WTC11 (cell line): Measurements from ENCODE around the gene MAGEB6. TPM values are rescaled to one million over a fixed set of nuclear protein-coding genes. Genes with fewer than 3 reads are reported as not detected.

Source experiments
- ATAC-seq: fragments of 200-7000 bp; cut with Tn5 transposase; 2 replicates; pipeline ENCODE4 v1.10.0; 2021; ENCODE audit warnings: mild to moderate bottlenecking, moderate library complexity
- CTCF ChIA-PET: fragments of 300-600 bp; sonication (Branson Sonifier 250); formaldehyde crosslinking; loops from one replicate; lab custom pipeline; 2021; ENCODE audit warnings: antibody characterized with exemption; lab: Charles Lee
- POLR2A ChIA-PET: fragments of 350-600 bp; sonication (Branson Sonifier 250); formaldehyde crosslinking; loops from one replicate; lab custom pipeline; 2021; ENCODE audit warnings: antibody characterized with exemption; lab: Charles Lee
- DNase-seq: peaks from one replicate; pipeline ENCODE4 v3.0.0; 2021; ENCODE audit warnings: low spot score
- H3K27ac Mint-ChIP-seq: 2 replicates; pipeline ENCODE4 v1.8.0; 2021; ENCODE audit warnings: mixed read lengths
- H3K27me3 Mint-ChIP-seq: 2 replicates; pipeline ENCODE4 v1.8.0; 2021; ENCODE audit warnings: low read depth, mild to moderate bottlenecking, moderate library complexity, mixed read lengths
- H3K36me3 Mint-ChIP-seq: 2 replicates; pipeline ENCODE4 v1.8.0; 2021; ENCODE audit warnings: mixed read lengths
- H3K4me1 Mint-ChIP-seq: 2 replicates; pipeline ENCODE4 v1.8.0; 2022; ENCODE audit warnings: mixed read lengths
- H3K4me3 Mint-ChIP-seq: 2 replicates; pipeline ENCODE4 v1.8.0; 2021; ENCODE audit warnings: mild to moderate bottlenecking, moderate library complexity, mixed read lengths
- H3K9me3 Mint-ChIP-seq: 2 replicates; pipeline ENCODE4 v1.8.0; 2021; ENCODE audit warnings: mixed read lengths
- ELF4 ChIP-seq: sonication (generic); formaldehyde crosslinking; IDR thresholded peaks from 2 replicates; pipeline ENCODE4 v1.8.1; 2022; ENCODE audit warnings: low read depth, mild to moderate bottlenecking, moderate library complexity, missing genetic modification reagents
- GABPB1 ChIP-seq: sonication (generic); formaldehyde crosslinking; IDR thresholded peaks from 2 replicates; pipeline ENCODE4 v1.8.1; 2023; ENCODE audit warnings: mild to moderate bottlenecking, missing genetic modification reagents
- IRF2 ChIP-seq: sonication (generic); formaldehyde crosslinking; IDR thresholded peaks from 2 replicates; pipeline ENCODE4 v1.8.0; 2022; ENCODE audit warnings: low read depth, missing genetic modification reagents, borderline replicate concordance
- JUN ChIP-seq: sonication (generic); formaldehyde crosslinking; IDR thresholded peaks from 2 replicates; pipeline ENCODE4 v1.8.0; 2023; ENCODE audit warnings: mild to moderate bottlenecking, missing genetic modification reagents
- KAT7 ChIP-seq: sonication (generic); formaldehyde crosslinking; IDR thresholded peaks from 2 replicates; pipeline ENCODE4 v1.8.1; 2023; ENCODE audit warnings: missing genetic modification reagents, mild to moderate bottlenecking, borderline replicate concordance
- MXD4 ChIP-seq: fragments of 250-450 bp; sonication (Bioruptor Pico); IDR thresholded peaks from 2 replicates; pipeline ENCODE4 v1.8.0; 2021; ENCODE audit warnings: mild to moderate bottlenecking, moderate library complexity, borderline replicate concordance
- MYBL2 ChIP-seq: sonication (generic); formaldehyde crosslinking; IDR thresholded peaks from 2 replicates; pipeline ENCODE4 v1.8.1; 2023; ENCODE audit warnings: mild to moderate bottlenecking, moderate library complexity, missing genetic modification reagents
- NFATC4 ChIP-seq: fragments of 250-450 bp; sonication (Bioruptor Pico); IDR thresholded peaks from 2 replicates; pipeline ENCODE4 v1.9.0; 2021; ENCODE audit warnings: mild to moderate bottlenecking
- TCF7 ChIP-seq: sonication (generic); formaldehyde crosslinking; IDR thresholded peaks from 2 replicates; pipeline ENCODE4 v1.8.0; 2022; ENCODE audit warnings: mild to moderate bottlenecking, low read depth, missing genetic modification reagents, moderate library complexity
- ZNF219 ChIP-seq: sonication (generic); formaldehyde crosslinking; IDR thresholded peaks from 2 replicates; pipeline ENCODE4 v1.8.0; 2023; ENCODE audit warnings: missing genetic modification reagents, mild to moderate bottlenecking, borderline replicate concordance
- ZNF232 ChIP-seq: sonication (generic); formaldehyde crosslinking; IDR thresholded peaks from 2 replicates; pipeline ENCODE4 v1.8.0; 2022; ENCODE audit warnings: mild to moderate bottlenecking, missing genetic modification reagents
- ZNF423 ChIP-seq: fragments of 250-450 bp; sonication (Bioruptor Pico); IDR thresholded peaks from 2 replicates; pipeline ENCODE4 v2.1.2; 2022; ENCODE audit warnings: mild to moderate bottlenecking, moderate library complexity
- total RNA-seq: library from RNA; stranded (reverse); gene quantifications from 3 replicates; pipeline ENCODE4 v1.2.3, GENCODE V29; 2021
- TF ChIP-seq, protein P1 (sequence below): fragments of 250-450 bp; sonication (Bioruptor Pico); IDR thresholded peaks from 2 replicates; pipeline ENCODE4 v1.9.0; 2021; ENCODE audit warnings: mild to moderate bottlenecking, borderline replicate concordance
- TF ChIP-seq, protein P2 (sequence below): sonication (generic); formaldehyde crosslinking; conservative IDR thresholded peaks from 2 replicates; pipeline ENCODE4 v1.8.1; 2023; ENCODE audit warnings: mild to moderate bottlenecking, low read depth, missing genetic modification reagents, moderate library complexity
- TF ChIP-seq, protein P3 (sequence below): fragments of 250-450 bp; sonication (Bioruptor Pico); conservative IDR thresholded peaks from 2 replicates; pipeline ENCODE4 v1.9.0; 2021; ENCODE audit warnings: mild to moderate bottlenecking

Gene MAGEB6
- total RNA-seq, 1 experiment from 2014 or later: not detected

DNA sequence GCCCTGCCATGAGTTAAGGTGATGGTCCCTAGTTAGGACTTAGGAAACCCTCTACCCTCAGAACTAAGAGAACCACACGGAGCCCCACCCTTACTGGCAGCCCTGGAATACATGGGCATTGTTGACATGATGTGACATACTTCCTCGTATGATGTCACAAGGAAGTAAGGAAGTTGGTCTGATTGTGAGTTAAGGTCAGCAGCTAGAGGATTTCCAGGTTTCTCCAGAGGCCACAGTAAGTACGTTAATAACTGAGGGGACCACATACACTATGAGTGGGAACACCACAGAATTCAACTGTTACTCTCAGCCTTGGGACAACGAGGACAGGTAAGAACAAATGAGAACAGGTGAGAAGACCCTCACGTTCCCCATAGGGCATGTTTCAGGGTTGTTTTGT, 23.6 kb downstream of the MAGEB6 start, which contains the start of gene MAGEB5:
TSS of gene MAGEB5 (plus strand) at position 301 of the 400 bp plus-strand sequence. CDS start 1,133 bp downstream, outside the sequence.
- H3K4me1 Mint-ChIP-seq: no peaks in the 10 kb centered on the region
- DNase-seq (no peak), ATAC-seq (no peak)
- H3K9me3 Mint-ChIP-seq: no peaks in the 10 kb centered on the region
- H3K36me3 Mint-ChIP-seq: no peaks in the 10 kb centered on the region
- POLR2A ChIA-PET: no interaction called here
- no peak within 1 kb of the TSS for H3K4me3 Mint-ChIP-seq
- no peak within 1 kb of the TSS for H3K27ac Mint-ChIP-seq
- no peak for TF ChIP-seq GABPB1 (CRISPR knock-in tag)
- TF ChIP-seq MYBL2 (CRISPR knock-in tag): no peak
- no peak for TF ChIP-seq KAT7
- no peak for TF ChIP-seq JUN (CRISPR knock-in tag)
- TF ChIP-seq IRF2: no peak
- CTCF ChIA-PET: no interaction called here
- no peaks in the 10 kb centered on the region for H3K27me3 Mint-ChIP-seq

DNA sequence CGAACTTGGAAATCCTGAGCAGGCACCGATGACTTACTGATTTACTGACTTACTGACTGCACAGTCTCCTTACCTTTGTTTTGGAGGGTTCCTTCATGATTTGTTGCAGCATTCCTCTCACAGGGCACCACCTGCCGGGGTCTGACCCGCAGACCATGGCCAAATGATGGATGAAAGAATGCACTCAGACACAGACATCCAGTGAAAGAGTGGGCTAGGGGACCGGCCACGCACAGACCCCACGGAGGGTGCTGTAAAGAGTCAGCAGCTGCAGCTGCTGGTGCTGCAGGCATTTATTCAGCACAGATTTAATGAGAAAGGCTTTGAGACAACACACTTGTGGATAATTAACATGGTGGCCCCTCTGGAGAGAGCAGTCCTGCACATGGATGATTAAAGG, 27.1 kb downstream of the MAGEB6 start:
- no peak overlapping the region for H3K27ac Mint-ChIP-seq
- TF ChIP-seq, protein P1, sequence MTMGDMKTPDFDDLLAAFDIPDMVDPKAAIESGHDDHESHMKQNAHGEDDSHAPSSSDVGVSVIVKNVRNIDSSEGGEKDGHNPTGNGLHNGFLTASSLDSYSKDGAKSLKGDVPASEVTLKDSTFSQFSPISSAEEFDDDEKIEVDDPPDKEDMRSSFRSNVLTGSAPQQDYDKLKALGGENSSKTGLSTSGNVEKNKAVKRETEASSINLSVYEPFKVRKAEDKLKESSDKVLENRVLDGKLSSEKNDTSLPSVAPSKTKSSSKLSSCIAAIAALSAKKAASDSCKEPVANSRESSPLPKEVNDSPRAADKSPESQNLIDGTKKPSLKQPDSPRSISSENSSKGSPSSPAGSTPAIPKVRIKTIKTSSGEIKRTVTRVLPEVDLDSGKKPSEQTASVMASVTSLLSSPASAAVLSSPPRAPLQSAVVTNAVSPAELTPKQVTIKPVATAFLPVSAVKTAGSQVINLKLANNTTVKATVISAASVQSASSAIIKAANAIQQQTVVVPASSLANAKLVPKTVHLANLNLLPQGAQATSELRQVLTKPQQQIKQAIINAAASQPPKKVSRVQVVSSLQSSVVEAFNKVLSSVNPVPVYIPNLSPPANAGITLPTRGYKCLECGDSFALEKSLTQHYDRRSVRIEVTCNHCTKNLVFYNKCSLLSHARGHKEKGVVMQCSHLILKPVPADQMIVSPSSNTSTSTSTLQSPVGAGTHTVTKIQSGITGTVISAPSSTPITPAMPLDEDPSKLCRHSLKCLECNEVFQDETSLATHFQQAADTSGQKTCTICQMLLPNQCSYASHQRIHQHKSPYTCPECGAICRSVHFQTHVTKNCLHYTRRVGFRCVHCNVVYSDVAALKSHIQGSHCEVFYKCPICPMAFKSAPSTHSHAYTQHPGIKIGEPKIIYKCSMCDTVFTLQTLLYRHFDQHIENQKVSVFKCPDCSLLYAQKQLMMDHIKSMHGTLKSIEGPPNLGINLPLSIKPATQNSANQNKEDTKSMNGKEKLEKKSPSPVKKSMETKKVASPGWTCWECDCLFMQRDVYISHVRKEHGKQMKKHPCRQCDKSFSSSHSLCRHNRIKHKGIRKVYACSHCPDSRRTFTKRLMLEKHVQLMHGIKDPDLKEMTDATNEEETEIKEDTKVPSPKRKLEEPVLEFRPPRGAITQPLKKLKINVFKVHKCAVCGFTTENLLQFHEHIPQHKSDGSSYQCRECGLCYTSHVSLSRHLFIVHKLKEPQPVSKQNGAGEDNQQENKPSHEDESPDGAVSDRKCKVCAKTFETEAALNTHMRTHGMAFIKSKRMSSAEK (CRISPR knock-in tag): no peak
- TF ChIP-seq, protein P2, sequence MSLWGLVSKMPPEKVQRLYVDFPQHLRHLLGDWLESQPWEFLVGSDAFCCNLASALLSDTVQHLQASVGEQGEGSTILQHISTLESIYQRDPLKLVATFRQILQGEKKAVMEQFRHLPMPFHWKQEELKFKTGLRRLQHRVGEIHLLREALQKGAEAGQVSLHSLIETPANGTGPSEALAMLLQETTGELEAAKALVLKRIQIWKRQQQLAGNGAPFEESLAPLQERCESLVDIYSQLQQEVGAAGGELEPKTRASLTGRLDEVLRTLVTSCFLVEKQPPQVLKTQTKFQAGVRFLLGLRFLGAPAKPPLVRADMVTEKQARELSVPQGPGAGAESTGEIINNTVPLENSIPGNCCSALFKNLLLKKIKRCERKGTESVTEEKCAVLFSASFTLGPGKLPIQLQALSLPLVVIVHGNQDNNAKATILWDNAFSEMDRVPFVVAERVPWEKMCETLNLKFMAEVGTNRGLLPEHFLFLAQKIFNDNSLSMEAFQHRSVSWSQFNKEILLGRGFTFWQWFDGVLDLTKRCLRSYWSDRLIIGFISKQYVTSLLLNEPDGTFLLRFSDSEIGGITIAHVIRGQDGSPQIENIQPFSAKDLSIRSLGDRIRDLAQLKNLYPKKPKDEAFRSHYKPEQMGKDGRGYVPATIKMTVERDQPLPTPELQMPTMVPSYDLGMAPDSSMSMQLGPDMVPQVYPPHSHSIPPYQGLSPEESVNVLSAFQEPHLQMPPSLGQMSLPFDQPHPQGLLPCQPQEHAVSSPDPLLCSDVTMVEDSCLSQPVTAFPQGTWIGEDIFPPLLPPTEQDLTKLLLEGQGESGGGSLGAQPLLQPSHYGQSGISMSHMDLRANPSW (CRISPR knock-in tag): no peak
- TF ChIP-seq NFATC4 (CRISPR knock-in tag): no peak
- TF ChIP-seq MXD4 (CRISPR knock-in tag): no peak
- no peak for TF ChIP-seq ELF4
- TF ChIP-seq TCF7 (CRISPR knock-in tag): no peak
- no peak for TF ChIP-seq ZNF232 (CRISPR knock-in tag)
- no peak for TF ChIP-seq ZNF423 (CRISPR knock-in tag)
- TF ChIP-seq, protein P3, sequence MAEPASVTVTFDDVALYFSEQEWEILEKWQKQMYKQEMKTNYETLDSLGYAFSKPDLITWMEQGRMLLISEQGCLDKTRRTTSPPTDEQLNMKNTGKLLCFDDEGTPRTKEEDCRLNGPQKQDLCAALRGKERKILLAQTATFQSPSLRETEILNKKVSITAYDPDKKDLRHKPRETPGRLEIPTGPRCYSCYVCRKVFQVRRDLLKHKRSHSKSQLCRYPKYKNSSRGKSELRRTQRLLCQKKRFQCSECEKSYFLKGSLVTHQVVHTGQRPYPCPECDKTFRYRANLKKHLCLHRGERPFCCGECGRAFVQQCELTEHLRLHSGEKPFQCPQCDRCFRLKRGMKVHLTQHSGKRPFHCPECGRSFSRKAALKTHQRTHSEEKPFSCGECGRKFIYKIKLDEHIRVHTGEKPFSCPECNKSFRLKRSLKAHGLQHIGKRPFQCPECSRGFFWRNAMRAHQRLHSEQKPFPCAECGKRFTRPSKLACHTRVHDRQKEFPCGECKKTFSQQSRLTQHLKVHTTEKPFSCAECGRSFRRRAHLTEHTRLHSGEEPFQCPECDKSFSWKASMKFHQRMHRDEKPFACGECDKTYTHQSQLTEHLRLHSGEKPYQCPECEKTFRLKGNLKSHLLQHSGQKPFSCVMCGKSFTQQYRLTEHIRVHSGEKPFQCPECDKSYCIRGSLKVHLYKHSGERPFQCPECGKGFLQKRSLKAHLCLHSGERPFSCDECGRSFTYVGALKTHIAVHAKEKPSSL: no peak
- TF ChIP-seq, all 79 proteins: peak for 0
- Mint-ChIP-seq H3K4me3 (no peak overlapping the region), H3K9me3 (peaks cover 4% of the 10 kb centered on the region; the same call in 1 of the 2 replicates), H3K27me3 (no peaks in the 10 kb centered on the region), H3K4me1 (no peaks in the 10 kb centered on the region), H3K36me3 (no peaks in the 10 kb centered on the region)
- no peak for ATAC-seq
- CTCF ChIA-PET: no interaction called here
- POLR2A ChIA-PET: no interaction called here
- DNase-seq: no peak

DNA sequence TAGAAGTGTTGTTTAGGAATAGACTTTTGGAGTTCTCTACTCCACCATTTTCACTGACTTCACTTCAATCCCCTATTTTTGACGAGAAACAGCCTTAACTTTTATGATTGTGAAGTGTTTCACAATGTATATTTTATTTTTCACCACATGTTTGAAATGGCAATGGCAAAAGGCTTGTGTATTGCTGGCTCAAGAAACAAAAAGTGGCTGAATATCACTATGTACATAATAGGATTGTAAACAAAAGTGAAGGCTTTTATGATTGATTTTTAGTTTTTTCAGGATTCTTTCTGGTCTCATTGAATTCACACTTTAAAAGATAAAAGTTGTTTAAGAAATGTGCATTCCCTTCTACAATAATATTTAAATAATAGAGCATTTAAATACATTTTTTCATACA, 41.9 kb downstream of the MAGEB6 start:
- CTCF ChIA-PET: no interaction called here
- H3K9me3 Mint-ChIP-seq: peaks cover 44% of the 10 kb centered on the region
- H3K36me3 Mint-ChIP-seq: peaks cover 31% of the 10 kb centered on the region
- POLR2A ChIA-PET: no interaction called here
- TF ChIP-seq ZNF219: no peak
- H3K27me3 Mint-ChIP-seq: no peaks in the 10 kb centered on the region
- no peak overlapping the region for H3K4me3 Mint-ChIP-seq
- DNase-seq (no peak), ATAC-seq (no peak)
- H3K4me1 Mint-ChIP-seq: no peaks in the 10 kb centered on the region
- H3K27ac Mint-ChIP-seq: no peak overlapping the region

Other genes starting within 250 kb of the MAGEB6 start
- not detected in 3 replicates for gene MAGEB18, start 54.1 kb upstream of the MAGEB6 start, total RNA-seq
- gene MAGEB6B, start 31.8 kb upstream of the MAGEB6 start, total RNA-seq: not detected in 3 replicates
- not detected in 3 replicates for gene MAGEB5, start 23.7 kb downstream of the MAGEB6 start, total RNA-seq